Immature natural killer cell (primary cell): ENCODE results near the gene UBE2D3. TPM values are rescaled to one million over a fixed set of nuclear protein-coding genes. Genes with fewer than 3 reads are reported as not detected.

ENCODE experiments used
- DNase-seq, 3 donors: peaks; one replicate each; pipeline ENCODE4 v3.0.0; 2022; ENCODE audit warnings: mixed read lengths in 1 of 3
- H3K27ac Mint-ChIP-seq, 6 donors: one replicate each; pipeline ENCODE4 v1.8.0; 2020; ENCODE audit warnings: mixed read lengths in 6 of 6, mild to moderate bottlenecking in 5 of 6, inconsistent platforms in 4 of 6, moderate library complexity in 3 of 6
- H3K27me3 Mint-ChIP-seq, 3 donors: one replicate each; pipeline ENCODE4 v1.8.0; 2020 to 2021; ENCODE audit warnings: low read depth in 3 of 3, mild to moderate bottlenecking in 3 of 3, mixed read lengths in 3 of 3, moderate library complexity in 3 of 3, inconsistent platforms in 1 of 3
- H3K36me3 Mint-ChIP-seq, 3 donors: one replicate each; pipeline ENCODE4 v1.8.0; 2020; ENCODE audit warnings: mixed read lengths in 3 of 3, inconsistent platforms in 2 of 3, mild to moderate bottlenecking in 2 of 3
- H3K4me1 Mint-ChIP-seq, 2 donors: one replicate each; pipeline ENCODE4 v1.8.0; 2020; ENCODE audit warnings: inconsistent platforms in 2 of 2, mild to moderate bottlenecking in 2 of 2, mixed read lengths in 2 of 2, moderate library complexity in 1 of 2
- H3K4me3 Mint-ChIP-seq, 5 donors: one replicate each; pipeline ENCODE4 v1.8.0; 2020; ENCODE audit warnings: mild to moderate bottlenecking in 5 of 5, mixed read lengths in 5 of 5, inconsistent platforms in 3 of 5, moderate library complexity in 3 of 5
- H3K9me3 Mint-ChIP-seq, 6 donors: one replicate each; pipeline ENCODE4 v1.8.0; 2020; ENCODE audit warnings: mild to moderate bottlenecking in 6 of 6, mixed read lengths in 6 of 6, inconsistent platforms in 4 of 6, moderate library complexity in 3 of 6
- polyA plus RNA-seq, 3 donors: library from polyadenylated mRNA; unstranded; fragments of 300-500 nt; fragmentation: Illumina TruSeq; gene quantifications; one replicate each; pipeline ENCODE4 v1.2.3, GENCODE V29; 2021

UBE2D3 gene
- polyA plus RNA-seq, 3 donors from 2014 or later: 411 to 718 (median 463) TPM

DNA sequence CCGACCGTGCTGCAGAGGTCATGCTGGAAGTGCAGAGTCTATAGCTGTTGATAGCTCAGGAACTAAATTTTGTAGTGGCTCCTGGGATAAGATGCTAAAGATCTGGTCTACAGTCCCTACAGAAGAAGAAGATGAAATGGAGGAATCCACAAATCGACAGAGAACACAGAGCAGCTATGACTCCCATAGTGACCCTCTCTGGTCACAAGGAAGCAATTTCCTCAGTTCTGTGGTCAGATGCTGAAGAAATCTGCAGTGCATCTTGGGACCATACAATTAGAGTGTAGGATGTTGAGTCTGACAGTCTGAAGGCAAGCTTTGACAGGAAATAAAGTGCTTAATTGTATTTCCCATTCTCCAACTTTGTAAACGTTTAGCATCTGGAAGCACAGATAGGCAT lies 75.4 kb downstream of the UBE2D3 start:
- H3K36me3 Mint-ChIP-seq: peaks cover 0 to 10% (median 5%) of the 10 kb centered on the region in 3 donors
- H3K4me3 Mint-ChIP-seq: no peak overlapping the region
- no peak for DNase-seq
- H3K27ac Mint-ChIP-seq: no peak overlapping the region
- peaks cover 1 to 14% of the 10 kb centered on the region in 2 donors for H3K4me1 Mint-ChIP-seq
- H3K9me3 Mint-ChIP-seq: no peaks in the 10 kb centered on the region
- H3K27me3 Mint-ChIP-seq: peaks cover 0 to 2% (median 0%) of the 10 kb centered on the region in 3 donors

Other genes starting within 250 kb of the UBE2D3 start
- 10 to 100 TPM; 17.7 to 26.2 (median 18.3) TPM for gene MANBA, start 66.6 kb downstream of the UBE2D3 start, polyA plus RNA-seq
- 10 to 100 TPM; 33.1 to 36.9 (median 34.9) TPM for gene CISD2, start 41.4 kb upstream of the UBE2D3 start, polyA plus RNA-seq
- 1 to 10 TPM in 2 of 3 donors, not detected in 1; 1.8 to 3.2 TPM for gene SLC9B1, start 192.2 kb upstream of the UBE2D3 start, polyA plus RNA-seq
- gene SLC9B2, start 249.2 kb upstream of the UBE2D3 start, polyA plus RNA-seq: 10 to 100 TPM in 1 of 3 donors, 1 to 10 TPM in 2; 8.9 to 15.7 (median 9.8) TPM